ENCODE results near the gene ATP10A.

The ATP10A gene

DNA sequence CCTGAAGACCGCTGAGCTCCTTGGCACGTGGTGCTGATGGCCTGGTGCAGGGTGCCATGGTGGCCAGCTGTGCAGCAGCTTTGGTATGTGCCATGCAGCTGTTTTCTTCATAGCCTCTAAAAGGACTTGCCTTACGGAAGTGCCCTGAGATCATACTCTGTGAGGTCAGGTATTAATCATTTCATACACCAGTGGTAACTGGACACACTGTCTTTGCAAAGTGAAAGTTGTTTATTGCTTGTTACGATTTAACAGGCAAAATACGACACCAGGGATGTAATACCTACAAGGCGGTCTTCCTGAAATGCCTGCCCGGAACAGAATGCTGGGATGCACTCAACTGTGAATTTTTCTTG, 184.6 kb downstream of the ATP10A start:
- no peak for FAIRE-seq

DNA sequence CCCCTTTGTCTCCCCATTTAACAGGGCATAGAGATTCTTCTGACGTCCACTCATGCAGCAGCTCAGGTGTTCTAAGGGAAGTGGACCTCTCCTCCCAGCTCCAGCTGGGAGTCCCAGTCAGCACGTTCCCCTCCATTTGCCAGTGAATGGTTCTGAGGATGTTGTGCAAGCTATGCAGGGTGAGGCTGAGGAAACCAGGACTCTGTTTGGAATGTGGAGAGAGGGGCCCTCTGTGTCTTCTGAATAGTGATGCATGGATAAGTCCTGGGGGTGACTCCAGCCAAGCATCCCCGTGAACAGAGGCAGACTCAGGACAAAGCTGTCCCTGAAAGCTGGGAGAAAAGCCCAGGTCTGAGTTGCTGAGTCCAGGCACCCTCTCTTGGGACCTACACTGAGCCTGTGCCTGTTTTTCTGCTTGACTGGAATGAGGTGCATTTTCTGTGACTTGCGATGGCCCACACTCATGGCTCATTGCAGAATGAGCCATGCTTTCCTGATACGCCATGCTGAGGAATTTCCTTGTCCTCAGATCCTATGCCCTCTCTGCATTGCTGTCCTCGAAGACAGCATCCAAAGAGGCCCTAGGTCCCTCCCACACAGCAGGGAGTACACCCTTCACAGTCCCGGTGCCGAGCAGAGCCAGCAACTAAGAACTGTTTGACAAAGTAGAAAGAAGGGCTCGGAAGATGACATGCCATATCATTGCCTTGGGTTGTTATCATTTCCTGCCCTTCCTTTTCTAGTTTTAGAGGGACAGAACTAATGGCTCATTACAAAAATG, 185.2 kb downstream of the ATP10A start:
- FAIRE-seq = no peak

DNA sequence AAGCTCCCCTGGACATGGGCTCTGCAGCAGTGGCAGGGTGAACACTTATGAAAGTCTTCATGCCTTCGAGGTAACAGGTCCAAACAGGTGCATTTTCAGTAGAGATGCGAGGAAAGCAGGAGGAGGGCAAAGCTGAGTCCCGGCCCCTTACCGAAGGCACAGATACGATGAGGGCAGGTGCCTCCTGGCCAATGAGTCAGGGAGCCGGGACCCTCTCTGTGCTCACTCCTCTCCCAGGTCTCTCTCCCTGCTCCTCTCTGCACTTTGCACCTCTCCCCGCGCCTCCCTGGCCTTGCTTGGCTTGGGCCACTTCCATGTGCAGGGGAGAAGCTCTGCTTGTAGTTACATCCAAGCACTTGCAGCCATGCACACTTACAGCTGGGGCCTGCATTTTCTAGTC, 187.1 kb downstream of the ATP10A start:
- FAIRE-seq = no peak

DNA sequence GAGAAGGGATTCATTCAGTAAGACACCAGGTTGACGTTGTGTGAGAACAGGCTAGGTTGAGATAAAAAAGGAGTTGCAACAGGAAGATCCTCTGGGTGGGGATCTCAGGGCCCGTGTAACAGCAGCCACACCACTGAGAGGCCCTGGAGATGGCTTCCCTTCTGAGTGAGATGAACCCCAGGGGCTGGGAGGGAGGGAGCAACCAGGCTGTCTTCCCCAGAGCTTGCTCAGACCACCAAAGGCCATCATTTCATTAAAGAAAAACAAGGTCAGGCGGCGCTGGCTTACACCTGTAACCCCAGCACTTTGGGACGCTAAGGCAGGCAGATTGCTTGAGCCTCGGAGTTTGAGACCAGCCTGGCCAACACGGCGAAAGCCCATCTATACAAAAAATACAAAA, 187.7 kb downstream of the ATP10A start:
- no peak for FAIRE-seq

DNA sequence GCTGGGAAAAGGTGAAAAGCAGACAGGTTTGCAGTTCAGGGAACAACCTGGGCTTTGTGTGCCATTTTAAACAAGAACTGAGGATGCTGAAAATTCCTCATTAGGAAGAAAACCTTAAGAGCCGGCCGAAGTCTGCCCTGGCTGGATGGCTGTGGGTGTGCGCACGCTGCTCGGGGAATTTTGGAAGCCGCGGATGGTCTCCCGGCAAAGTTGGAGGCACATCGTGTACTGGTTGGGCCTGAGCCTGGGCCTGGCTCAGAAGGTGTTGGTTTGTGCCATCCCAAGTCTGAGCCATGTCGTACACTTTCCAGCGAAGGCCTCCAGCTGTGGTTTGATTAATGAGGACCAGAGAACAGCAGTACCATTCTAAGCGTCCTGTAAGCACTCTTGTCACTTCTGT, 188.2 kb downstream of the ATP10A start:
- no peak for FAIRE-seq

DNA sequence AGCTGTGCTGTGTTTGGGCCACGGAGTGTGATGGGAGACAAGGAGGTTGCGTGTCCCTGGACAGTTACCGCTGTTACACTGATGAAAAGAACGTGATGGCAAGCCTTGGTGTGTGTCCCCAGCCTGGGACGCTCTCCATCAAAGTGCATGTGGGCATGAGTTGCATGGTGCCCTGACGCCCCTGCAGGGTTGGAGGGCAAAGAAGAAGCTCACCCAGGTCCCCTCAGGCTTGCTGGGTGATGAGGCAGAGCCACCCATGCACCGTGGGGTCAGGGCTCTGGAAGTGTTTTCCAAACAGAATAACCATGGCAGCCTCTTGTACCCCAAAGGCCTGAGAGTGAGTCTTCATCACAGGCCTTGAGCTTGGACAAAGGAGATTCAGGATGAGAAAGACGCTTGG, 189.2 kb downstream of the ATP10A start:
- FAIRE-seq = no peak

DNA sequence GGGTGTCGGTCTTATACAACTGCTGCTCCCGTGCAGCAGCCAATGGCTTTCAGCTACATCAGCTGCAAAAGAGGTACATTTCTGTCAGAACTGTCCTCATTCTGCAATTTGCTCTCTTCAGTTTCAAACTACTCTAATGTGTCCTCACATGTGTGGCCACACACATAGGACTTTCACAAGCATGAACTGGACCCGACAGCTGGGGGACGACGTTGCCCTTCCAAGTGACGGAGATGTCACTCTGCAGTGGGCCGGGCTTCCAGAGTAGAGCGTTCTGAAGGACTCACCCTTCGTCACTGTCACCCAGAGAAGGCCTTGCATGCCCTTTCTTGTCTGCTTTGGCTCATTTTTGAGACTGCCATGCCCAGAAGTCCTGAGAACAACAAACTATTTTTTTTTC, 189.8 kb downstream of the ATP10A start:
- no peak for FAIRE-seq

DNA sequence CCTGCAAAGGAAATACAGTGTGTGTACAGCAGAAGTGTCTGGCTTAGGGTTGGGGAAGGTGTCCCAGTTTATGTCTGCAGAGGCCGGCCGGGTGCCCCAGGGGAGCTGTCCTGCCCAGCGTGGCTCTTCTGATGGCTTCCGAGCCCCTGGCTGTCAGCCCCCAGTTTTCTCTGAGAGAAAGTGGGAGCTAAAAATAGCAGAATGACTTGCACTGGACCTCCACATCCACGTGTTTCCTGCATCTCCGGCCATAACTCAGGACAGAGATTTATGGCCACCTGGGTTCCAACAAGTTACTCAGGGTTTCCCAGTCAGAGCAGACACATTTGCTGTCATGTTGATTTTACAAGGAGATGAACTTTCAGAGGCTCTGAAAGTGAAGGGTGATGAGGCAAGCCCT, 192.0 kb downstream of the ATP10A start:
- no peak for FAIRE-seq

DNA sequence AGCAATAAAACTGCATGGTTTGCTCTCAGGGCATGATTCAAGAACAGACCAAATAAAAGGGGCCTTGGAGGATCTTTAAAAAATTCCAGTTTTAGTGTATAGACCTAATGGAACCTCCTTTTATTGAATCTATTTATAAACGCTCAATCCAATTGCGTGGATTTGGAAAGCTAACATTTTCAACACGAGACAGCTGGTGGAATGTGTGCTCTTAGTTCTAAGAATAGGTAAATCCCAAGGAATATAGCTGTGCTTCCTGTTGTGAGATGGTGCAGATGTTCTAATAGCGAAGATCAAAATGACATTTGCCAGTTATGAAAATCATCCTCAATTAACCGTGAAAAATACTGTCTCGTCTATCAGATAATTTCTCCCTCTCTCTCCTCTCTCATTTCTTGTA, 192.5 kb downstream of the ATP10A start:
- no peak for FAIRE-seq

DNA sequence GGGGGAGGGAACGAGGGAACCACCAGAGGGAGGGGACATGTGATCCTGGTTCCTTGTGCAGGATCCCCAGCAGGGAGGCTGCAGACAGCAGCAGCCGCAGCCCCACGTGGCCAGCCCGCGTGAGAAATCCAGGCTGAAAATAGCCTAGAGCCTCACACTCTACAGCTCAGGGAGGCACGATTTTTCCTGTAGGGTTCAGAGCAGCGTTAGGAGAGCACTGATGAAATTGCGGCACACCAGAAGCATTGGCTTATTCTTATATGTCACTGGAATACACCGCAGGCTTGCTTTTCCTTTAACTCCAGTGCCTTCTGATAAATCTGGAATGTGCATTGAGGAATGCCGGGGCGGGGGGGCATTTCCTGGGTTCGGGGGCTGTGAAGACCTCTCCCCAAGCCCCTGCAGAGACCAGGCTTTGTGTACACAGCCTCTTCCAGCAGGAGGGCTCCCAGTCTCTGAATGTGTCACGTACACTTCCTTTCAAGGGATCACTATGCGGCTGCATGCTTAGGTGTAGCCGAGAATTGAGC, 193.0 kb downstream of the ATP10A start:
- no peak for FAIRE-seq

DNA sequence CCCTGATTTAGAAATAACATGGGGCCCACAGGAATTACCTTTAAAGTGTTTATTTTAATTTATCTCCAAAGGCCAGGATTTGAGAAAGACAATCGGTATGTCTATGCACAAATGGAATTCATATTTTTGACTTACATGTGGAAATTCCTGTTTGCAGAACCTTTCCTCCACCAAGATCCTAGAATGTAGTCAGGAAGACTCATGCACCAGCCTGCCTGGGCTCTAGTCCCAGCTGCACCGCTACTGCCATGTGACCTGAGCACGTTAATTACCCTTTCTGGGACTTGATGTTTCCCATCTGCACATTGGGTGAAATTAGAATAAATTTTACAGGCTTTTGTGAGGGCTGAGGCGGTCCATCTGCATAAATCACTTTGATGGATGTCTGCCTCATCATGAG, 194.2 kb downstream of the ATP10A start:
- no peak for FAIRE-seq

DNA sequence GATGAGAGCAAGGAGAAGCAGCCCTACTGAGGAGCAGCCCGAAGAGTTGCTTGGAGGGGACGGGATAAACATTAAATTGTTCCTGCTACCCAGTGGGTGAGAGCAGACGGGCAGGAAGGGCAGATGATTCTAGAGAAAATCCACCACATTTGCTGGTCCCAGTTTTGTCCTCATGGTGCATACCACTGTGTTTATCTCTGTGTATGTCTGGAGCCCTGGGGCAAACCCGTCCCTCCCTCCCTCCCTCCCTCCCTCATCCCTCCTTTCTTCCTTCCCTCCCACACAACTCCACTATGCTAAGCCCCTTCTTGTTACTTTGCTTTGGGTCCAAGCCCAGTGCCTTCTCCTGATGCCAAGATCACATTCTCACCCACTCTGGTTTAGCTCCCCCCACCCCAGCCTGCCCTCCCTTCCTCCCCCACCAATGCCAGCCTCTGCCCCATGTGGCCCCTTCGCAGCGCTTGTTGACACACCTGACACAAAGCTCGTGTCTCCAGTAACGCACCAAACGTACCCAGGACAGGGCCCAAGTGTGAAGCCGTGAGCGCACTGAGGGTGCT, 194.8 kb downstream of the ATP10A start:
- FAIRE-seq = no peak

DNA sequence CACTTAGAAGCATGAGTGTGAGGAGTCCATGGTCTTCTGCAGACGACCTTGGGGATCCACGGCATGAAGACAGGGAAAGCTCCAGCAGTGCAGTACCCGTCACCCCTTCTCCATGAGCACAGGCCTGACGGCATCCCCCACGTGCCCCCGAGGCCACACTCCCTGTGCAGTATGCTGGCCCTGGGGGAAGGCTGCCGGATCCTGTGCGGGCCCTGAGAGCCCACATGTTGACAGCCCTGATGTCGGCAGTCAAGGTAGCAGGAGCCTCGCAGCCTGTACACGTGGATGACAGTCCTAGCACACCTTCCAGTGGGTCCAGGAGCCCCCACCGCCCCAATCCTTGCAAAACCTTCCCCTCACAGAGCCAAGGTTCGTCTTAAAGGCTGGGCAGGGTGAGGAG, 195.3 kb downstream of the ATP10A start:
- no peak for FAIRE-seq

DNA sequence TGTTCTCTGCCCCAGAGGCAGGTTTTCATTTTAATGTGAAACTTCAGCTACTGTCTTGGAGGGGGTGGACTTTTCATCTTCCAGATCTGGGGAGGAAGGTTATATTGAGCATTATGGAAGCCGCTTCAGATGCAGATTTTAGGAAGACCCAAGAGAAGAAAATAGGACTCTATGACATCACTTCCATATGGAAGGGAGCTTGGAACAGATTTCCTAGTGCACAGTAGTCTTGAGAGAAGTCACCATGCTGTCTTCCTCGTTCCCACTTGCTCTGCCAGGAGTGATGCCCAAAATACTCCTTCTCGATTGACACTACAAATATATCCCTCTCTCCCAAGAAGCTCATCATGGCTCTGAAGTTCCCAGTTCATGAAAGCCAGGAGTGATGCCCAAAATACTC, 197.2 kb downstream of the ATP10A start:
- no peak for FAIRE-seq

DNA sequence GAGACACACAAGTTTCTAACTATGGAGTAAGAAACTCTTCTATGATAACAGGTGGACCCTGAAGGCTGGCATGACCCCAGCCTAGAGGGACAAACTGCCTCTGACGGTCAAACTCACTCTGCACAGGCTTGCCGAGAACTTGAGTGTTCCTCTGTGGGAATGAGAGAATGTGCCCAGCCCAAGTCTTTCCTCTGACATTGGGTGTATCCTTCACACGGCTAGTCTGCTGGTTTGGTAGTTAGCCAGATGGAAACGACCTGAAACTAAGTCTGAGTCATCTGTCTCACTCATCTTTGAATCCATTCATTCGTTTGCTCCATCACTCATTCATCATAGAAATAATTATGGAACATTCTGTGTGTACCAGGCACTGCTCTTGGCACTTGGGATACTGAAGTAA, 198.4 kb downstream of the ATP10A start:
- no peak for FAIRE-seq

DNA sequence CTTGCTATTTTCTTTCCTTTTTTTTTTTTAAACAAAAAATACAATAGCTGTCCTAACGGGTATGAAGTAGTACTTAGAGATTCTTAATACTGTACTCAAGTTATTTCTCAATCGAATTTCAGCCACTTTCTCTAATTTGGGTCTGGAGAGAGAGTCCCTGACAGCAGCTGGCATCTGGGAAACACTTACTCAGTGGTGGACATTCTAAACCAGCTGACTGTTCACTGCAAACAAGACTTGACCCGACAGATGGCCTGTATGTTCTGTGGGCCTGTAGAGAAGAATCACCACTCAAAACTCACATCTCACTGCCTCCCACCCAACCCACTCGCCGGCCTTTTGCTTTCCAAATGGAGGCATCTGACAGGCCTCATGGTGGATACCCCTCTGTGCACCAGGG, 199.6 kb downstream of the ATP10A start:
- FAIRE-seq = no peak

DNA sequence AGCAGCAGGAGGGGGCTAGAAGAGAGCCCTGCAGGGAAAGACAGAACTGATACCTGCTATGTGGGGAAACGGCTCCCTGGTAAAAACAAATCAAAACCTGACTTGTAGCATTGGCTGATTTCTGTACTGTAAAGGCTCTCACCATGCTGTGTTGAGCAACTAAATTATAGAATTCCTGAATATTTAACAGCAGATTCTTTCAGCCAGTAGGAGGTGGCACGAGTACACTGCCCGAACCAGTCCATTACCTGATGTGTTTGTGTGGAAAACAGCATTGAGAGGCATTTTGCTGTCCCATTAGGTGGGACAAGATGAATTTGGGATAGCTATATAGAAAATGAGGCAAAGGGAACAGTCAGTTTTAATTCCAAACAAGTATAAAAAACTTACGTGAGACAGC, 201.2 kb downstream of the ATP10A start:
- no peak for FAIRE-seq

DNA sequence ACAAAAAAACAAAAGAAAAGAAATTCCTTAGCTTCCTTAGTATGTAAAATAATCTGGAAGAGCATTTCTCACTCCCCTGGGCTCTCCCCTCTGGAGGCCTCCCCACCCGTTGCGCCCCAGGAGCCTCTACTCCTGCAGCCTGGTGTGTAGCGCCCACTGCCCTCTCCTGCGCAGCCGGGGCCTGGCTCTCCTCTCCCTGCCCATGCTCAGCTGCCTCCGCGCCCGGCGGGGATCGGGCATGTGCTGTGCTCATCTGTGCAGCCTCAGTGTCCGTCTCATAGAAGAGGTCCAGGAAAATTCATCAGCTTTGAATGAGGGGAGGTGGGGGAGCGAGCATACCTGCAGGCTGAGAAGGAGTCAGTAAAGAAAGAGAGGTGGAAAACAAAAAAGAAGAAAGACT, 203.9 kb downstream of the ATP10A start:
- no peak for FAIRE-seq

DNA sequence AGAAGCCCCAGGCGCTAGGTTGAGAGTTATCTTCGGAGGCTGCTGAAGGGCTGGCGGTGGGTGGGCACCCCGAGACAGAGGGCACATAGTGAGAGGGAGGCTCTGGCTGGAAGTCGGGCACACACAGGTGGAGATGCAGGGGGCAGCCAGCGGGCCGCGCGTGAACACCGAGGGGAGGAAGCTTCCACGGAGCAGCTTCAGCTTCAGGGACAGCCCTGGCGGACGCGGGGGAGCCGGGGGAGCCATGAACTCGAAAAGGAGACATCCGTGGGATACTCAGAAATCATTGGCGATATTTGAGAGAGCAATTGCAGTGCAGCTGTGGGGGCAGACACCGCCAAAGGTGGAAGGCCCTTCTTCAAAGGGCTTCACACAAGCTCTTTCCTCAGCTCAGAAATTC, 204.6 kb downstream of the ATP10A start:
- FAIRE-seq = no peak

DNA sequence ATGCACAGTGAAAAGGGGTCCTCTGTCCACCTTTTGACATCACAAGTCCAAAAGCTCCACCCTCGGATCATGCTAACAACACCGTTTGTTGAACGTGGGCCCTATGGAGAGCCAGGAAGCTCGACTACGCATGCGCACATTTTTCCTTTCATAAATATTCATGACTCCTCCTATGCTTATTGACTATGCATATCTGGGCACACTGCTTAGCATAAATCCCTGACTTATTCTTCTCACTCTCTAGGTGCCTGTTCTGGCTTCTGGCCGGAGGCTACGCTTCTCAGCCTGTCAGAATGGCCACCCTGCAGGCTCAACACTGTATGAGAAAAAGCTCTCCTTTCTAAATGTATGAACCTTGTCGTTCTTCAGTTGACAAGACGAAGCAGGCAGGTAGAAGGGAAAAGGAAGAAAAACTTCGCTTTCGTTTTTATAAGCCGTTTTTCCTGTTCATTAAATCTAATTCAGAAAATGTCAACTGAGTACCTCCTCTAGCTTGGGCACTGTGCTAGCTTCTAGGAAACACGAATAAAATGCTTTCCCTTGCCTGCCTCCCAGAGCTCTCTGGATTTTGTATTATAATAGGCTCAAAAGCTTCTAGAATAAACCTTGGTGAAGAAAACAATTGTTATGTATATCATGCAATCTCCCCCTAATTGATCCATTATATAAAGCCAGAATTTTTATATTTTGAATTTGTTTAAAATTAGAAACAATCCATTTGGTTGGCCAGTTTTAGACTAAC, 207.7 kb downstream of the ATP10A start:
- FAIRE-seq = no peak

DNA sequence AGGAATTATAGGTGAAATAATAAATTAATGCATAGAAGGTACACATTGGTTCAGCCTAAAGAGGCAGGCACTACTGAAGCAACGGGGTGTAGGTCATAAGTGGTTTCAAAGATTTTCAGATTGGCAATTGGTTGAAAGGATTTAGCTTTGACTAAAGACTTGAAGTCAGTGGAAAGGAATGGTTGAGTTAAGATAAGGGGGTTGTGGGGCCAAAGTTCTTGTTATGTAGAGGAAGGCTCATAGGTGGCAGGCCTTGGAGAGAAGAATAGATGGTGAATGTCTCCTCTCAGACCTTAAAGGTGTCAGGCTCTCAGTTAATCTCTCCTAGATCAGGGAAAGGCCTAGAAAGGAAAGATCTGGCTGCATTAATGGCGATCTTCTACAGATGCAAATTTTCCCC, 209.8 kb downstream of the ATP10A start:
- FAIRE-seq = no peak

DNA sequence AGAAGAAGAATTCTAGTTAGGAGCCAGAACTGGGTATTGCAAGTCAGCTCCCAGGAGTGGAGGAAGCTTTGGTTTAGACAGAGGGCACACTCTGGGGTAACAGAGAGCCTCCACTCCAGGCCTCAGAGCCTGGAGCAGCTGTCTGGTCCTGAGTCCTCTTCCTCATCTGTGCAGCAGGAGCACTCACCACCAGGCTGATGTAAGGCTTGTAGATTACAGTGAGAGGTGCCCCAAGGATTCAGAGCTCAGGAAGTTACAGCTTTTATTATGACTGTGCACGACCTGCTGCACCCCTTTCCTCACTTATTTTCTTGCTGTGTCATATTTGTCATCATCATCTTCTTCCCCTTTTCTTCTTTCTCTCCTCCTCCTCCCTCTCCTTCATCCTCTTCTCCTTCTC, 210.4 kb downstream of the ATP10A start:
- FAIRE-seq = no peak

DNA sequence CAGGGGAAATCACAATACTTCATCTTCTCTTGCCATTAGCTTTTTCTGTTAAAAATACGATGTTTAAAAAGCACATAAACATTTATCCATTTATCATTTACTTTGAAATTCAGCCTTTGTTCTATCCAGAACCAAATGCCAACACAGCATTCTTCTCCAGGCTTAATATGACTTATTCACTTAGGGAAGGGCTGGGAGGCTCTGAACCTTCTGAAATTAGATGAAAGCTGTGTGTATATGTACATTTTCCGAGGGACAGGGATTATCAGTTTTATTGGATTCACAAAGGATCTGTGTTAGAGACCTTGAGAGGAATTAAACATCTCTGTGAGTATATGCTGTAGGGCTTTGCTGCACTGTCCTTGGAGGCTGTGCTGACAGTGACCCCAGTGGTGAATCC, 213.7 kb downstream of the ATP10A start:
- no peak for FAIRE-seq

DNA sequence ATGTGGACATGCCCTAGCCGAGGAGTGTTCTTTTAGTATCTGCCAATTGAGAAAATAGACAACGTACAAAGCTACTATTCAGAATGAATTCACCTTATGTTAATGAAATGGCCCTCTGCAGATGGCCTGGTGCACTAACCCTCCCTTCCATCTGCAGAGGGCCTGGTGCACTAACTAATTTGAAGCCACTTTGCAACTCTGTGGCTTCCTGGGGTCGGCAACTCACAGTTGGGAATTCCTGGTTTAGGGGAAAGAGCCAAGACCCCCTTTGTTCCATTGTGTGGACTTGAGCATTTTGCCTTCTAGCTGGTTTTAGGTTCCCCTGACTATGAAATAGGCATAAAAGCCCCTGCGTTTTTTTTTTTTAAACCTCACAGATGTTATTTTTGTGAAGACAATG, 220.0 kb downstream of the ATP10A start:
- no peak for FAIRE-seq

Measured in colon (tissue), 2 donors.